CD4-positive, alpha-beta T cell treated with Interleukin-15 for 1 hour (primary cell): ENCODE measurements around the gene CDK2AP2.
"Not testable (repeated sequence)": the region's sequence is repeated elsewhere in the genome, so short reads cannot be mapped to it uniquely, and the experiment has no call there.

Experiments
- DNase-seq: peaks from one replicate; pipeline ENCODE4 v3.0.0-alpha.2; 2020

The CDK2AP2 gene

GRCh38 chr11:67489203-67489884 lies 18.6 kb downstream of the CDK2AP2 start:
- no peak for DNase-seq

GRCh38 chr11:67486481-67487195 lies 21.3 kb downstream of the CDK2AP2 start:
- no peak for DNase-seq

GRCh38 chr11:67485873-67486361 lies 22.0 kb downstream of the CDK2AP2 start:
- peak; percentile 72 for DNase-seq

- peak; percentile 71 for DNase-seq
Measured at GRCh38 chr11:67484847-67485311, 23.1 kb downstream of the CDK2AP2 start.

- no peak for DNase-seq
Measured at GRCh38 chr11:67483831-67484665, 23.9 kb downstream of the CDK2AP2 start.

- peak; percentile 97 for DNase-seq
Measured at GRCh38 chr11:67482827-67483798, 24.8 kb downstream of the CDK2AP2 start, which contains the start of gene AIP. TSS of gene AIP (plus strand) at chr11:67483026. CDS start at chr11:67483159, 133 bp downstream.

- DNase-seq, result no peak
Measured at GRCh38 chr11:67482275-67482826, 25.6 kb downstream of the CDK2AP2 start.

- not testable (repeated sequence) for DNase-seq
Measured at GRCh38 chr11:67477344-67478050, 30.5 kb downstream of the CDK2AP2 start.

- not testable (repeated sequence) for DNase-seq
Measured at GRCh38 chr11:67476692-67477091, 31.3 kb downstream of the CDK2AP2 start.

GRCh38 chr11:67472882-67473281 lies 35.1 kb downstream of the CDK2AP2 start:
- DNase-seq, result no peak

GRCh38 chr11:67470337-67471002 lies 37.5 kb downstream of the CDK2AP2 start:
- DNase-seq, result no peak

GRCh38 chr11:67469508-67469811 lies 38.5 kb downstream of the CDK2AP2 start:
- DNase-seq, result no peak

- DNase-seq, result peak; percentile 94
Measured at GRCh38 chr11:67468759-67469507, 39.0 kb downstream of the CDK2AP2 start, which contains the start of gene TMEM134. TSS of gene TMEM134 (minus strand) at chr11:67469251. CDS start at chr11:67469192, 59 bp downstream.

GRCh38 chr11:67468456-67468758 lies 39.6 kb downstream of the CDK2AP2 start:
- no peak for DNase-seq

GRCh38 chr11:67468056-67468455 lies 39.9 kb downstream of the CDK2AP2 start:
- DNase-seq, result no peak

GRCh38 chr11:67466962-67467771 lies 40.8 kb downstream of the CDK2AP2 start:
- no peak for DNase-seq

- no peak for DNase-seq
Measured at GRCh38 chr11:67466367-67466766, 41.6 kb downstream of the CDK2AP2 start.

GRCh38 chr11:67465530-67465929 lies 42.4 kb downstream of the CDK2AP2 start:
- not testable (repeated sequence) for DNase-seq

- DNase-seq, result no peak
Measured at GRCh38 chr11:67465189-67465510, 42.8 kb downstream of the CDK2AP2 start.
